Jurkat, Clone E6-1 (cell line): ENCODE measurements around the gene PARVA.

Source experiments
- DNase-seq: peaks from one replicate; pipeline ENCODE4 v3.0.0-alpha.2; 2011; ENCODE audit warnings: low read depth, low spot score
- H3K4me3 ChIP-seq: 2 replicates; pipeline ENCODE4 v1.5.1; 2011; ENCODE audit warnings: mild to moderate bottlenecking, low read length, control low read depth, moderate library complexity

Gene PARVA

DNA sequence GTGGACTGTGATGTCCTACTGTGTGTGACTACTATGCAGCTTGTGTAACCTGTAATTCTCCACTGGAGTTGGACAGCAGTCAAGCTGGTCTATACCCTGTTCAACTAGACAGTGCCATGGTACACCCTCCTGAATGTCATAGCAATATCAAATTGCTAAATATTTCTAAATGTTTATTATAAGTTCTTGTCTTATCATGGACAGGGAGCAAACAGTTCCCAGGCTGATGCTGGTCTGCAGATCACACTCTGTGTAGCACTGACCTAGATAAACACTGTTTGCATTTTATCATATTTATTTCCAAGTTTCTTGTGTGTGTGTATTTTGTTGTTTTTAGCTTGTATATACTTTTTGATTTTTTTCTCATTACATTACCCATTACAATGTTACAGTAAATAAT lies 22.0 kb downstream of the PARVA start:
- no peak overlapping the region for H3K4me3 ChIP-seq
- no peak for DNase-seq

GRCh38 chr11:12402025-12402424 lies 24.7 kb downstream of the PARVA start:
- no peak for DNase-seq
- no peak overlapping the region for H3K4me3 ChIP-seq

DNA sequence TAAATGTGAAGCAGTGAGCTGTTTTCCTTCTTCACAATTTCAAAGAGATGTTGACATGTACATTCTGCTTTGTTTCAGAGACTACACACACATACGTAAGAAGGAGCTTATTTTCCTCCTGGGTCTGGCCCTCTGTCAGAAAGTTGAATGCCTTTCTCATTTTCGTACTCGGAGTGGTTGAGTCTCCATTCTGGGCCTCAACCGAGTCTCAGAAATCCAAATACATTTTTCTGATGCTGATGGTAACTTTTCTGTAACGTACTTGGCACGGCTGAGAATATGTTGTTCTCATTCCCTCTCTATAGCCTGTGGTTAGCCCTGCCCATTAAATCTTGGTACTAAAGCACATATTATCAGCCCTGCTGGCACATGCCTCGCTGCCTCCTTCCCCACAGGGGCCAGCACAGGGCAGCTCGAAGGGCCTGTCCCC lies 25.3 kb downstream of the PARVA start:
- no peak overlapping the region for H3K4me3 ChIP-seq
- no peak for DNase-seq

DNA sequence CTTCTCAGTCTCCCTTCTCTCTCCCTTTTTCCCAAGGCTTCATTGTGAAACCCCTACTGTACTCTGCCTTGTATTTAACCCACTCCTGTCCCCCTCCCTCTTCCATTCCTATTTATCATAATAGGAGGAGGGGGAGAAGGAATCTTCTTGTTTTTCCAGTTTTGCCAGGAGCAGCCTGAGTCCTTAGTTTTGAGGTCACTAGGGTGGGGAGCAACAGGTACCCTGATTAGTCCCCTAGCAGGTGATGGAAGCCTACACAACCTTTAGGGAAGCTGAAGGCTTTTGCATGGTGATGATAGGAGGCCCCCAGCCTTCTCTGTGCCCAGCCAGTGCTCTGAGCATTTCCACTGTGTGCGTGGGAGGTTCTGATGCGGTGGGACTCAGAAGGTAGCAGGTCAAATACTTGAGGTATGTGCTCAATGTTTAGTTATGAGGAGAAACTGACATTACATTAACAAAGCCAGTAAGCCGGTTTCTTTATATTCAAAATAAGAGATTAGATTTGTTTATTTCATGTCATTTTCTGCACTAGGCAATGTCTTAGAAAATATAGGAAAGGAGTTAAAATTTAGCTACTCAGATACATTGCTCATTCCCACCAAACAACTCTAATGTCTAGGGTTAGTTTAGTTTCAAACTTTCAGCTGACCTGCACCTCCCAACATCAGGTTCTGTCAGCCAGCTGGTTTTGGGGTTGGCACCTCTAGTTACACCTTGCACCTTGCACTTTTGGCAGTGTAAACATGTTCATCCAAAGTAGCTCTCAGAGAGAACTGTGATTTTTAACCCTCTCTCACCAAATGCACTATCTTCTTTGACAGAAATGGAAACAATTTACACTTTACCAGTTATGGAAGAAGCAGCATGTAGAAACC lies 26.0 kb downstream of the PARVA start:
- DNase-seq, result no peak
- H3K4me3 ChIP-seq, result no peak overlapping the region

- no peak overlapping the region for H3K4me3 ChIP-seq
- no peak for DNase-seq
Measured at GRCh38 chr11:12403997-12404350, 26.6 kb downstream of the PARVA start.

- no peak for DNase-seq
- H3K4me3 ChIP-seq, result no peak overlapping the region
Measured at GRCh38 chr11:12404436-12404835, 27.1 kb downstream of the PARVA start.

- no peak for DNase-seq
- H3K4me3 ChIP-seq, result no peak overlapping the region
Measured at GRCh38 chr11:12408156-12408770, 30.9 kb downstream of the PARVA start.

DNA sequence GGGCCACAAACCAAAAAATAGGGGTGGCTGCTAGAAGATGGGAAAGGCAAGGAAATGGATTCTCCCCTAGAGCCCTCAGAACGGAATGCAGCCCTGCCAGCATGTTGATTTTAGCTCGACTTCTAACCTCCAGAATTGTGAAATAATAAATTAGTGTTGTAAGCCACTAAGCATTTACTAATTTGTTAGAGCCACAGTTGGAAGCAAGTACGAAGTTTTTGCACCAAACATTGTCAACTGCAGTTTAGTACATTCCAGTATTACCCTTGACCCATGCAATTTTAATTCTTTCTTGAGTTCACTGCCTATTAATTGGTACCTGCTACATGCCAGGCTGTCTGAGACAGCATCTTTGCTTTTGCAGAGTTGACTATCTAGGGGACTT lies 32.2 kb downstream of the PARVA start:
- DNase-seq, result no peak

DNA sequence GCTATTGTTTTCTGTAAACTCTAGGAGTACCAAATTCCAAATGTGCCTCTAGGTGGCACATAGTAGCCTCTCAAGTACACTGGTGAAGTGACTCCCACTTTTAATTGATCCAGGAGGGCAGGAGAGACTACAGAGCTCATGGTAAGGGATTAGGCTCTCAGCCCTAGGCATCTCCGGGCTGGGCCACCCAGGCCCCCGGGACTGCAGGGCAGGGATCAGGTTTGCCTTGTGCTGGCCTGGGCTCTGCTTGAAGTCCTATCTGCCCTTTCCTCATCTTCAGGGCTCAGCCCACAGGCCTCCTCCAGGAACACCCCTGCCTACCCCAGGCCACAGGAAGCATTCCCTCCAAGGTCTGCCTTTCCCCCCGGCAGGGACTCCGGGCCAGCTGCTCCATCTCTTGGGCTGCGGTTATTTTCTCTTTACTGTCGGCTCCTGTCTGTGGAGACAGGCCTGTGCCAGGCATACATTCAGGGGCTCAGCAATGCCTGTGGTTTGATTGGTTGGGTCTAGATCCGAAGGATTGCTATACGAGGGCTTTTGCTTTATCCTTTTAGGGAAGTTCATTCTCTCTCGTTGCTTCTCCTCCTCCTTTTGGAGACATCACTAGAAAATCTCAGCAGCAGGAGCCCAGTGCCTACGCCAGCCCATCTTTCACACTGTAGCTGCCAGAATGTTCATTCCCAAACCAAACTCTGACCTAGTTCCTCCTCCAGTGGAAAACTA lies 32.8 kb downstream of the PARVA start:
- DNase-seq, result no peak
- no peak overlapping the region for H3K4me3 ChIP-seq

More for the DNA sequence above, 32.2 kb downstream of the PARVA start:
- no peak overlapping the region for H3K4me3 ChIP-seq

- H3K4me3 ChIP-seq, result no peak overlapping the region
Measured at GRCh38 chr11:12411393-12411792, 34.0 kb downstream of the PARVA start.

DNA sequence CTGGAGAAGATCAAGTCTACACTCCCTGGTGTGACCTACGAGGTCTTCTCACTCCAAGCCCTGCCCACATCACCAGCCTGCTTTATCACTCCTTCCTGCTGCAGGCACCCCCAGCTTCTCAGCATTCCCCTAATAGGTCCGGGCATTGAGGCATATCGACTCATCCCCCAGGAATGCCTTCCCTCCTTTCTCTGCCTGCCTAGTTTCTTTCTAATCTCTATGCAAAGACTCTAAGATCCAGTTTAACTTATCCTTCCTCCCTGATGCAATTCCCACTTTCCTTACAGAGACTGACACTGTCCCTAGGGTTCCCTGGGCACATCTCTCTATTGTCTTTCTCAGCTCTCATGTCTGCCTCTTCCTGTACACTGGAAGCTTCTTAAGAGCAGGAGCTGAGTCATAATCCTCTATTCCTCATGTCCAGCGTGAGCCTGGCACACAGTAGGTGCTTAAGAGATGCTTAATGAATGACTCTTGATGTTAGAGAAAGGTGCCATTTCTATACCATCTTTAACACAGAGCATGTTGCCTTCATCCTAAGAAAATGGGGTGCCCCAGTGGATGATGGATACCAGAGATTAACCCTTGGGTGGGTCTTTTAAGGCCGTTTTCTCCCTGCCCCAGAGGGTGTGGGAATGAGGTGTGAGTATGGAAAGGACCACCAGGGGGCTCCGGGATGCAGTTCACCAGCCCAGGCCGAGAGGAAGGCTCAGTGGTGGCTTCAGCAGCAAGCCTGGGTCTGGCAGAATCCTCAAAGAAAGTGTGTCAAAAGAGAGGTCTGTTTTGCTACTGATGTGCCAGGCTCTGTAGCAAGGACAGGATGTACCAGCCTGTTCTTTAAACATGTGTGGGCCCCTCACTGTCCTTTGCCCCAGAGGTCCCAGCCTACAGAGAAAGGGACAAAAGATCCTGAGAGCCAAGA lies 34.7 kb downstream of the PARVA start:
- peak; percentile 41 for DNase-seq
- no peak overlapping the region for H3K4me3 ChIP-seq

More at GRCh38 chr11:12411393-12411792, 34.0 kb downstream of the PARVA start:
- no peak for DNase-seq

DNA sequence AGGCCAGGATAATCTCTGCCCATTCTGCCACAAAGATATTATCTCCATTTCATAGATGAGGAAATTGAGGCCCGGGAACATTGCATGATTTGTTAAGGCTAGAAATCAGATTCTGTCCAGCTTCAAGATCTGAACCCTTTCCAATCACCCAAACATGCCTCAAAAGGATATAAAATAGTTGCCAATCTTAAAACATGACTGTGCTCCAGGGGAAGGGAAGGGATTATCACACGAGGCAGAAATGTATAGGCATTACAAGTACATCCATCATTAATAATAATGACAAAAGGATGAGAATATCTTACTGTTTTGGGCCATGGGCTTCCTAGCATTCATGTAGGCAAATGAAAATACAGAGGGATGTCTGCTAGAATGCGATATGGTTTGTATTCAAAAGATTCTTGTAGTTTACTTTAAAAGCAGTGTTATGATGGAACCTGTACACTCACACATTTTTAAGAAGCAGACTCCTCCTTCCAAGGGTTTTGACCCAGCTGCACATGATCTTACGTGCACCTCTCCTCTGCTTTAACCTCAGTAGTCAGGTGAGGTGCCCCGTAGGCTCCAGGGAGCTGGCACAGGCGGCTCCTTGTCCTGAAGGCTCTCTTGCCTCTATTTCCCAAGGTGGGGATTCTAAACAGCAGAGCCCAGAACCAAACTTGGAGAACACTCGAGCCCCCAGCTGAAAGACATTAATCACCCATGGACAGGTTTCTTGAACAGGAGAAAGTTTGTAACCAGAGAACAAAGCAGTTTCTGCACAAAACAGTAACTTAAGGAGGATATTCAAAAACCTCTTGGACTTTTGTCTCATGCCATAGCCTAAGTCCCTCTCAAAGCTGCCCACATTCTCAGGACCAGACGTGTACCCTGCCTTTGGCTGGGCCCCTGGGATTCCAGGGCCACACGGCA lies 36.0 kb downstream of the PARVA start:
- H3K4me3 ChIP-seq, result no peak overlapping the region
- DNase-seq, result no peak

DNA sequence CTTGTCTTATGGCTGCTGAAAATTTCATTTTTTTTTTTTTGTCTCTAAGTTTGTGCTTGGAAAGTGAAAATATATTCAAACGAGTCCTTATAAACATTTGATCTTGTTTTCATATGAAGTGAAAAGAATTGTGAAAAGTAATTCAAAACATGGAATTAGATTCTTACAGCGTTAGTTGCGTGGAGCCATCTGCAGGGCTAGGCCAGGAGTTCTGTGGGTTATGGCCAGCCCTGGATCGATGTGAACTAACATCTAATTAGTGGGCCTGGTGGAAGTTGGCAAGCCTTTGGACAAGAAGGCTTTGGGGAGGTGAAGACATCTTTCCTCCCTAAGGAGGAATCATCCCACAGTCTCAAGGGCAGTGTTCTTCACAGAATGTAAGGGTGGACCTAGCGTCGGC lies 37.2 kb downstream of the PARVA start:
- no peak for DNase-seq

DNA sequence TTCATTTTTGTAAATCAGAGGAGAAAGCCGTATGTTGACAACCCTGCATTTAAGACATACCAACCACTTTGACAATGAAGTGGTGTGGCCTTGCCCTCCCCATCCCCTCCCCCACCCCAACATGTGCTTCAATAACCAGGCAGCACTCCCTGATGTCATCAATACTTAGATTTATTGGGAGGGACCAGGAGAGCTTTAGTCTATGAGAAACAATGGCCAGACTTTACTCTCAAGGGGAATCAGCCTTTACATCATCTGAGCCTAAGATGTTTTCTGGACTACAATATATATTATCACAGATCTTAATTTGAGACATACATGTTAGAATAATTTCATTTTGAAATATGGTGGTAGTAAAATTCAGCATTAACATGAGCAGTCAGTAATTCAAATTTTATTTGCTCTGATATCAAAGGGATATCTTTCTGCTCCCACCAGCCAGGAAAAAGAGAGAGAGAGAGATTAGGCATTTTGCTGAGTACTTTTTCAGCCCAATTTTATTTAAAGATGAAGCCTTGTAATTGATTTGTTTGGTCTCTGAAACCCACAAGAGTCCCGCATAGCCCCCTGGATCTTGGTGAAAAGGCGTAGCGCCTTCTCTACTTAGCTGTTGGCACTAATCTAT lies 38.1 kb downstream of the PARVA start:
- H3K4me3 ChIP-seq, result no peak overlapping the region
- DNase-seq, result no peak

More for the DNA sequence above, 37.2 kb downstream of the PARVA start:
- H3K4me3 ChIP-seq, result no peak overlapping the region

DNA sequence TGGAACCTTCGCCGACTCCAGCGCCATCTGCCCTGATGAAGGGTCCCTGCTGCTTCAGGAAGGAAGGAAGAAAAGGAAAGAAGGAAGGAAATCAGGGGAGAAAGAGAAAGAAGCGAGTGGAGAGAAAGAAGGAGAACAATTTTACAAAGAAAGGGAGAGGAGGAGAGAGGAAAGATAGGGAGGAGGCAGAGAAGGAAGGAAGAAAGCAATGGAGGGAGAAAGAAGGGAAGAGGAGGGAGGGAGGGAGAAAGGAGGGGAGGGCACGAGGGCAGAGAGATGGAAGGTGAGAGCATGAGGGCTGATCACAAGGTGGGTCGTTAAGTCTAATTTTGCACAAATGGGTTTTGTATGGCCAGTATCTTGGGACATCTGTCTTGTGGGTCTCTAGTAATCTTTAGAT lies 39.2 kb downstream of the PARVA start:
- DNase-seq, result no peak
- no peak overlapping the region for H3K4me3 ChIP-seq

DNA sequence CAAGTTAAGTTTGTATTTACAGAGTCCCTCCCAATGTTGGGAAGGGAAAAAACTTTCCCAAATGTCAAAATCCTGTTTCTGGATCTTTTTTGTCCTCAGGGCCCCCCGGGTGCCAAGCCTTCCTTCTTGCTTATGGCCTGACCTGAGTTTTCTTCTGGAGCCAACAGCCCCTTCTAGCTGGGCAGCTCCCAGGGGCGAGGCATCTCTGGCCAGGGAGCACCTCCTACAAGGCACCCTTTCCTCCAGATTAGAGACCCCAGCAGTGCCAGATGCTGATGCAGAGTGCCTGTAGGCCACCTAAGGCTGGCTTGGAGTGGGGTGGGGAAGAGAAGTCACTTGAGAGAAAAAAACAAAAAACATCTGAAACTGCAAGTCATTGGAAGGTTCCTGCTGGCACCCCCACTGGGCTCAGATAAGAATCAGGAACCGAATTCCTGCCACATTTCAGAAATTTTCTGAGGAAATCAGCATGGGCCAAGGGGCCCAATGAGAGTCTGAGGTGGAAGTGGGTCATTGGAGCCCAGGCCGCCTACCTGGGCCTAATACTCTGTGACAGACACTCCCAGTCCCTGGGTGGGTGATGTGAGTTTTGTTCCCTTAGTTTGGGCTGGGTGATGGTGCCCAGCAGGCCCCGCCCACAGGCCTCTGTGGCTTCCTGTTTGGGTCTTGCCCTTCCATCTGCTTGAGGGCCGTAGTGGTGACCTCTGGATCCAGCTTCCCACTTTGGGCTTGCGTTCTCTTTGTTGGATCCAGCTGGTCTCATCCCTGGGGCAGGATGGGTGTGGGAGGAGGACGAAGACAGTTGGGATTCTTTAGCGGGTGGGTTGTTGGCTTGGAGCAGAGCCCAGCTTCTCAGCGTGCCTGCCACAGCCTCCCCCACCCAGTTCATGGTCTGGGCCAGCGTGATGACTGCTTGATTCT lies 40.6 kb downstream of the PARVA start:
- no peak for DNase-seq
- no peak overlapping the region for H3K4me3 ChIP-seq

DNA sequence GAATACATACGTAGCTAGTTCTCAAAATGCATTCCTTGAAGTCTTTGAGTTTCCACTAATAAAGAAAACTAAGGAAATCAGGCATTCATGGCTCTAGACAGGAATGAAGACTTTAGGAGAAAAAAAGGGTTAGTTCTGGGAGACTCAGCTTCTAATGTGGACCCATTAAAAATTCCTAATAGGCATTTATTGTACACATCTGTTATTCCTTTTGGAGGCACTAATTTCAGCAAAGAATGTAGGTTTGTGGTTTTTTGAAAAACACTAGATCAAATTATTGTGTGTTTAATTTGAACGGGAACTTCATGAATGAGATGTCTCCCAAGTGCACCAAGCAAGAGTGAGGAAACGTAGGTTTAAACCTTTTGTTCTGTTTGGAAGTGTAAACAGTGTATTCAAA lies 42.7 kb downstream of the PARVA start:
- H3K4me3 ChIP-seq, result no peak overlapping the region
- no peak for DNase-seq
